T47D (cell line): ENCODE measurements around the gene PTOV1.
"Not testable (repeated sequence)": the region's sequence is repeated elsewhere in the genome, so short reads cannot be mapped to it uniquely, and the experiment has no call there.

Experiments used
- DNase-seq, 2 experiments: peaks; one replicate each; pipeline versions ENCODE4 v3.0.0 to v3.0.0-alpha.2; 2011 to 2012; ENCODE audit warnings: low read depth in 1 of 2, low spot score in 1 of 2
- JUND ChIP-seq: IDR thresholded peaks from 2 replicates; pipeline ENCODE4 v1.6.1; 2012; ENCODE audit warnings: low read depth
- in situ Hi-C: cut with HindIII; loops from 2 replicates; pipeline ENCODE4 v1.10.0; 2016; ENCODE audit warnings: low sequenced_read_pairs, low pct_unique_long_range_greater_than_20kb

Gene PTOV1

GRCh38 chr19:49809160-49809940 is 41.6 kb upstream of the PTOV1 start:
- no peak for TF ChIP-seq JUND
- in situ Hi-C loops, result no loop called here
- DNase-seq, result peak; percentile 29 to 33

GRCh38 chr19:49809941-49810389 is 41.0 kb upstream of the PTOV1 start:
- in situ Hi-C loops, result no loop called here
- no peak for TF ChIP-seq JUND
- DNase-seq, result no peak

- in situ Hi-C loops, result no loop called here
- no peak for DNase-seq
- TF ChIP-seq JUND, result no peak
Measured at GRCh38 chr19:49811328-49811727, 39.6 kb upstream of the PTOV1 start.

- in situ Hi-C loops, result no loop called here
Measured at GRCh38 chr19:49812452-49812996, 38.4 kb upstream of the PTOV1 start.

GRCh38 chr19:49812997-49813861 is 37.7 kb upstream of the PTOV1 start, which contains the start of gene FUZ:
Gene FUZ (minus strand): TSS chr19:49813292. CDS start chr19:49813106, 186 bp downstream.
- in situ Hi-C loops, result no loop called here
- TF ChIP-seq JUND, result no peak
- DNase-seq, result peak; percentile 82 to 95

More at GRCh38 chr19:49812452-49812996, 38.4 kb upstream of the PTOV1 start:
- no peak for DNase-seq
- no peak for TF ChIP-seq JUND

GRCh38 chr19:49814010-49814409 is 36.9 kb upstream of the PTOV1 start:
- in situ Hi-C loops, result no loop called here
- TF ChIP-seq JUND, result no peak
- DNase-seq, result no peak

- no peak for TF ChIP-seq JUND
- in situ Hi-C loops, result no loop called here
- no peak for DNase-seq
Measured at GRCh38 chr19:49816590-49816989, 34.4 kb upstream of the PTOV1 start.

GRCh38 chr19:49817964-49818648 is 32.9 kb upstream of the PTOV1 start, which contains the start of gene MED25:
Gene MED25 (plus strand): TSS chr19:49818289. CDS start chr19:49818342, 53 bp downstream.
- peak; percentile 63 to 83 for DNase-seq
- TF ChIP-seq JUND, result no peak
- in situ Hi-C loops, result no loop called here

GRCh38 chr19:49818649-49819370 is 32.1 kb upstream of the PTOV1 start:
- in situ Hi-C loops, result no loop called here
- no peak for DNase-seq
- no peak for TF ChIP-seq JUND

- DNase-seq, in situ Hi-C loops: not testable (repeated sequence)
Measured at GRCh38 chr19:49819452-49820115, 31.4 kb upstream of the PTOV1 start.

GRCh38 chr19:49820125-49820524 is 30.8 kb upstream of the PTOV1 start:
- in situ Hi-C loops, result no loop called here
- DNase-seq, result no peak
- no peak for TF ChIP-seq JUND
